NCI-H226 (cell line): ENCODE results near the gene ONECUT2.

Experiments used
- DNase-seq: peaks from one replicate; pipeline ENCODE4 v3.0.0-alpha.2; 2015

Gene ONECUT2

DNA sequence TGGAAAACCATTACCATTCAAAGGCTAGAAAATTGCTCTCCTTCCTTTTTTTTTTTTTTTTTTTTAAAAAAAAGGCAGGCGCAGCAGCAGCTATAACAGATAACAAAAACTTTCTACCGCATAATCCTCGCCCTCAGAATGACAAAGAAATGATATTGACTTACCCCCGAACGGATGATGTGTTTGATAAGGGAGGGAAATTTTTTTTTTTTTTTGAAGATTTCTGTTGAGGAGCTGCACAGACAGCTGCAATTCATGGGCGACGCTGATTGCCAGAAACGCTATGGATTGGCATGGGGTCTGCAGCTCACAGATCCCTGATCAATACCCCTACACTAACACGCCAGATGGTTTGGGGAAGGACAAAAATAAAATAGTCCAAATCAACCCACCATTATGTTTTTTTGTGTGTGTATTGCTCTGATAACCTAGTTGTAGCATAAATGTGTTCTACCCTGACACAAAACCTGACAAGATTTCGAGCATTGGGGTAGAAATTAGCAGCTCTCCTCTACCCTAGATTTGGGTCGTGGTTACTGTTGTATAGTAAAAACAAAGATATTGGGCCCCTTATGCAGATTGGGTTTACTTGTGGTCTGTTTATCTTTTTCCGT is 3.6 kb upstream of the ONECUT2 start:
- no peak for DNase-seq

DNA sequence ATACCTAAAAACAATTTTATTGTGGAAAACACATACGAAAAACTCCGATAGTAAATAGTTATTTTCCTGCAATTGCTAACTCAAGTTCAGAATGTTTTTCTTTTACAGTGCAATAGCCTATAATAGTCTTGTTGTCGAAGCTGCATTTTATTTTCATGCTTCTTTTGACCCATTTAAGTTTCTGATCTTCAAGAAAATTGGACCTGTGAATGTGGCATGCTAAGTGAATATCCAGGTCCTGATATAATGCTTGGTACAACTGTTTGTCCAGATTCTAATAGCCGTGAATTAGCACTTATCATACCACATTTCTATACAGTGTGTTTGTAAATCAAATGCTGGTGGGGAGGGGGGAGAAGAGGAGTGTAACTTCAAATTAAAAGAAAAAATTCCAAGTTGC is 3.0 kb upstream of the ONECUT2 start:
- DNase-seq, result no peak

DNA sequence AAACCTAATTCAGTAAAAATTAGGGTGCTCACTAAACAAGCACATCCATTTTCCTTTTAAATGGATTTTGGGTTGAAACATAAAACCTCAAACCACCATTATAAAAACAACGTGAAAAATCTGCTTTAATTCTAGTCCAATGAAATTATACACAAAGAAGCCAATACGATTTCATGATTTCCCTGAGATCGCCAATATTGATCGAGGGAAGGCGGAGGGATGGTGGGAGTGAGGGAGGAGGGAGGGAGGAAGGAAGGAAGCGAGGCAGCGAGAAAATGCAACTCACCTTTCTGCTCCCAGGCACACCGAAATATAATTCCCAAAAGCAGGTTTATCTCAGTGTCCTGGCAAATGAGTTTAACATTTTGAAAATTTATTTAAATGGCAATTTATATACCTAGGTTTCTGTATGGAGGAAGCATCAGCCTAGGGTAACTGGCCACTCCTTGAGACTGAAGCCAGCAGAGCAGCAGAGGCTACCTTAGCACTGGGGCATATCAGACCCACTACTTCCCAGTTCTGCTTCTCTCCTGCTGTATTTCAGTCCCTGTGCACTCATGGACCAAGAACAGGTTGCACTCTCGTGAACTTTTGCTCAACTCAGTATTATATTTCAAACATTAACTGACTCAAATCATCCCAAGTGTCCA is 2.3 kb upstream of the ONECUT2 start:
- no peak for DNase-seq

DNA sequence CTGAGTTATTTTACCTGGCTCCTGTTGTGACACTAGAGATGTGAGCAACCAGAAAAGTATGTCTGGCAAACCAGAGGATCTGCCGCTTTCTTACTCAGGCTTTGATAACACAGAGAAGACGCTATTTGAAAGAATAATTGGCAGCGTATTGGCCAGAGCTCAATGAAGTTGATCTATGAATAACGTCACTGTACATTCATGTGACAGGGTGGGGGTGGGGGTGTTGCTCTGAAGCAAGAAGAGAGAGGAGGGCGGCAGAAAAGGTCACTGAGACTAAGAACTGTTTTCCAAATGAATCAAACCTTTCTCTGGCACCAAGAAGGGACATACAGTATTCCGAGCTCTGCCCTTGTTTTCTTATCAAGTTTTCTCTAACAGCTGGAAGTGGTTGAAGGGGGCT is 1.7 kb upstream of the ONECUT2 start:
- no peak for DNase-seq

DNA sequence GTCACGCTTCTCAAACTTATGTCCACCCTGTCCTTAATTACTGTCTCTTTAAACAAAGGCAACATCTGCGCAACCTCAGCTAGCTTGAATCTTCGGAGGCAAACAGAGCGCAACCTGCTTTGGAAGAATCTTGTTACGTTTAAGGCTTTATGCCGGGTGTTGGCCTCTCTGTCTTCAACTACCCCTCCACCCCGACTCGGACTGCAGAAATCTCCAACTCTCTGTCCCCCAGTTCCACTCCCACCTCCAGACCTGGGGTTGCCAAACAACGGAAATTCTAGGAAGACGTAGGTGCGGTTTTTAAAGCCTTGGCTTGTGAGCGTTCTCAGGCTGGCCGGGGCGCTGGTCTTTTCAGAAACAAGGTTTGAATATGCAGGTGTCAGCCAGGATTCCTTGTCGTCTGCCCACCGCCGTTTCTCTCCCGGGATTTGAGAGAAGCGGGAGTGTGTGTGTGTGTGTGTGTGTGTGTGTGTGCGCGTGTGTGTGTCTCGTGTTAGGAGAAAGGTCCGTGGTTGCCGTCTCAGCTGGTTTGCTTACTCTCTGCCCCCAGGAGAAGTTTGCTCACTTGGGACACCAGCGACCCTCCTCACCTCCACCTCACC is 1.1 kb upstream of the ONECUT2 start:
- no peak for DNase-seq

DNA sequence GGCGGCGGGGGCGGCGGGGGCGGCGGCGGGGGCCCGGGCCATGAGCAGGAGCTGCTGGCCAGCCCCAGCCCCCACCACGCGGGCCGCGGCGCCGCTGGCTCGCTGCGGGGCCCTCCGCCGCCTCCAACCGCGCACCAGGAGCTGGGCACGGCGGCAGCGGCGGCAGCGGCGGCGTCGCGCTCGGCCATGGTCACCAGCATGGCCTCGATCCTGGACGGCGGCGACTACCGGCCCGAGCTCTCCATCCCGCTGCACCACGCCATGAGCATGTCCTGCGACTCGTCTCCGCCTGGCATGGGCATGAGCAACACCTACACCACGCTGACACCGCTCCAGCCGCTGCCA is 644 bp downstream of the ONECUT2 start:
- DNase-seq, result no peak

DNA sequence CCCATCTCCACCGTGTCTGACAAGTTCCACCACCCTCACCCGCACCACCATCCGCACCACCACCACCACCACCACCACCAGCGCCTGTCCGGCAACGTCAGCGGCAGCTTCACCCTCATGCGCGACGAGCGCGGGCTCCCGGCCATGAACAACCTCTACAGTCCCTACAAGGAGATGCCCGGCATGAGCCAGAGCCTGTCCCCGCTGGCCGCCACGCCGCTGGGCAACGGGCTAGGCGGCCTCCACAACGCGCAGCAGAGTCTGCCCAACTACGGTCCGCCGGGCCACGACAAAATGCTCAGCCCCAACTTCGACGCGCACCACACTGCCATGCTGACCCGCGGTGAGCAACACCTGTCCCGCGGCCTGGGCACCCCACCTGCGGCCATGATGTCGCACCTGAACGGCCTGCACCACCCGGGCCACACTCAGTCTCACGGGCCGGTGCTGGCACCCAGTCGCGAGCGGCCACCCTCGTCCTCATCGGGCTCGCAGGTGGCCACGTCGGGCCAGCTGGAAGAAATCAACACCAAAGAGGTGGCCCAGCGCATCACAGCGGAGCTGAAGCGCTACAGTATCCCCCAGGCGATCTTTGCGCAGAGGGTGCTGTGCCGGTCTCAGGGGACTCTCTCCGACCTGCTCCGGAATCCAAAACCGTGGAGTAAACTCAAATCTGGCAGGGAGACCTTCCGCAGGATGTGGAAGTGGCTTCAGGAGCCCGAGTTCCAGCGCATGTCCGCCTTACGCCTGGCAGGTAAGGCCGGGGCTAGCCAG is 1.2 kb downstream of the ONECUT2 start:
- no peak for DNase-seq

DNA sequence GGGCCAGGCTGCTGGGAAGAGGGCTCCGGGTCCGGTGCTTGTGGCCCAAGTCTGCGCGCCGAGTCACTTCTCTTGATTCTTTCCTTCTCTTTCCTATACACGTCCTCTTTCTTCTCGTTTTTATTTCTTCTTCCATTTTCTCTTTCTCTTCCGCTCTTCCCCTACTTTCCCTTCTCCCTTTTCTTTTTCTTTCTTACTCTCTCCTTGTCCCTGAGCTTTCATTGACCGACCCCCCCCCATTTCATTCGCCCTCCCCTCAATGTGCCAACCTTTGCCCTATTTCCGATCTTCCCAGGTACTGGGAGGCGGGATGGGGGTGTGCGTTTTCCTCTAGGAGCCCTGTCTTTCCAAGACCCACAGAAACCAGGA is 1.8 kb downstream of the ONECUT2 start:
- DNase-seq, result no peak

DNA sequence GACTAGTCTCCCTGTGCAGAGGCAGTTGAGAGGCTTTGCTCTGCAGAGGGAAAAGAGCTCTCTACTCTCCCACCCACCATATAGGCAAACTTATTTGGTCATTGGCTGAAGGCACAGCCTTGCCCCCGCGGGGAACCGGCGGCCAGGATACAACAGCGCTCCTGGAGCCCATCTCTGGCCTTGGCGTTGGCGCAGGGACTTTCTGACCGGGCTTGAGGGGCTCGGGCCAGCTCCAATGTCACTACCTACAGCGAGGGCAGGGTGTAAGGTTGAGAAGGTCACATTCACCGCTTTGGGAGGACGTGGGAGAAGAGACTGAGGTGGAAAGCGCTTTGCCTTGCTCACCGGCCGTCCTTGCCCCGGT is 2.2 kb downstream of the ONECUT2 start:
- no peak for DNase-seq

DNA sequence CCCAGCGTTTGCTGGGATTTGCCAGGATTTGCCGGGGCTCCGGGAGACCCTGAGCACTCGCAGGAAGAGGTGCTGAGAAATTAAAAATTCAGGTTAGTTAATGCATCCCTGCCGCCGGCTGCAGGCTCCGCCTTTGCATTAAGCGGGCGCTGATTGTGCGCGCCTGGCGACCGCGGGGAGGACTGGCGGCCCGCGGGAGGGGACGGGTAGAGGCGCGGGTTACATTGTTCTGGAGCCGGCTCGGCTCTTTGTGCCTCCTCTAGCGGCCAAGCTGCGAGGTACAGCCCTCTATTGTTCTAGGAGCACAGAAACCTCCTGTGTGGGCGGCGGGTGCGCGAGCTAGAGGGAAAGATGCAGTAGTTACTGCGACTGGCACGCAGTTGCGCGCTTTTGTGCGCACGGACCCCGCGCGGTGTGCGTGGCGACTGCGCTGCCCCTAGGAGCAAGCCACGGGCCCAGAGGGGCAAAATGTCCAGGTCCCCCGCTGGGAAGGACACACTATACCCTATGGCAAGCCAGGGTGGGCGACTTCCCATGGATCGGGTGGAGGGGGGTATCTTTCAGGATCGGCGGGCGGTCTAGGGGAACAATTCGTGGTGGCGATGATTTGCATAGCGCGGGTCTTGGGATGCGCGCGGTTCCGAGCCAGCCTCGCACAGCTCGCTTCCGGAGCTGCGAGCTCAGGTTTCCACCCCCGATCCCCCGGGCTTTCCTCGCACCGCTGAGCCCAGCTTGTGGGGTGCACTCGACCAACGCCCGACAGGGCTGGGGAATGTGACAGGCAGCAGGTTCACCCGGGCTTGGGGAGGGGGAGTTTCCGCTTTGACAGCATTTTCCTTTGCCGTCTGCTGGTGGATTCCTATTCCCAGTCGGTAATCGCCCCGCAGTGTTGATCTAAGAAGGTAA is 2.8 kb downstream of the ONECUT2 start:
- peak; percentile 7 for DNase-seq

DNA sequence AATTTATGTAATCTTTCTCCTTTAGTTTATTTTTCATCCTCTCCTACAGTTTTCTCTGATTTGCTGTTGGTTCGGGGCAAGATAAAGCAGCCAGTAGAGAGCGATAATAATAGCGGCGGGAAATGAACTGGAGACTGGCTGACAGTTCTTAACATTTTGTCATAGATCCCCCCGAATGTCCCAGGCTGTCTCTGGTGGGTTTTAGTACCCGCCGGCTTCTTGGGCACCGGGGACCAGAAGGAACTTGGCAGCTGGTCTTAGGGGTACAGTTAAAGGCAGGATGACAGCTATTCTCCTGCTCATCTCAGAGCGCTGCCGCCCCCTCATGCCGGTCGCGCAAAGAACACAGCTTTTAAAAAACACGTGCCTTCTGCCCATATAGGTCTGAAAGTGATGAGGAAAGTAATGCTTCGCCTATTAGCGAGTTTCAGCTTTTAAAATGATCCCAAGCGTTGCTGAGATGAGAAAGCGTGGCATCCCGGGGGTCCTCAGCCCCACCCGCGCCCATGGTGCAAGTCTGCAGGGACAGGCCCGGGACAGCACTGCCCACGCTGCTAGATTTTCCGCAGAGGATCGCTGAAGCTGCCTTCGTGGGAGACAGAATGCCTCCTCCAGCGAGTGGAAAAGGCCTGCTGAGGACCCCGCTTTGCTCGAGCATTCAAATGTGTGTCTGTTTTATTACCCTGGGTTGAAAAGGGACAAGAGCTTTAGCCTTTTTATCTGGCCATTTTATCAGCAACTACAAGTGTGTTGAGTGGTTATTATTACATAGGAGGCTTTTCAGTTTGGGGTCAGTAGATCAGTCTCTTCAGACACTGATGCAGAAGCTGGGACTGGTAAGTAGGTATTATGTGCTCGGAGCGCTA is 3.8 kb downstream of the ONECUT2 start:
- no peak for DNase-seq

DNA sequence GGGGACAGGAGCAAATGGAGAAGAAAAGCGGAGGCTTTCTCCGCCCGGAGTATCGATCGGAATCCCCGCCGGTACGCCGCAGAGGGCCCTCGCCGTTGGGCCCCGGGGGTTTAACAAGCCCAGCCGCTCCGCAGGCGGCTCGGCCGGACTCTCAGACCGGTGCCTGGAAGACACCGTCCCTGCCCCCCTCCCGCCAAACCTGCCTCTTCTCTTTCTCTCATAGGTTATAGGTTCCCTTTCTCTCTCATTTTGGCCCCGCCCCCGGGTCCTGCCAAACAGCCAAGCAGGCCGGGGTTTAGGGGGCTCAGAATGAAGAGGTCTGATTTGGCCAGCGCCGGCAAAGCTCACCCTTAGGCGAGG is 4.4 kb downstream of the ONECUT2 start:
- no peak for DNase-seq

DNA sequence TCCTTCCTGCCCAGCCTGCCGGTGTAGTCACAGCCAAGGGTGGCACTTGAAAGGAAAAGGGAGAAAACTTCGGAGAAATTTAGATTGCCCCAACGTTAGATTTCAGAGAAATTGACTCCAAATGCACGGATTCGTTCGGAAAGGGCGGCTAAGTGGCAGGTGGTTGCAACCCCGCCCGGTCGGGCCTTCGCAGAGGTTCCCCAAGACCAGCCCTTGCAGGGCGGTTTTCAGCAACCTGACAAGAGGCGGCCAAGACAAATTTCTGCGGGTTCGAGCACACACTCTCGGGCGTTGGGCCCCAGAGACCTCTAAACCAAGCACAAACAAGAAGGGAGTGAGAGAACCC is 4.8 kb downstream of the ONECUT2 start:
- DNase-seq, result no peak

DNA sequence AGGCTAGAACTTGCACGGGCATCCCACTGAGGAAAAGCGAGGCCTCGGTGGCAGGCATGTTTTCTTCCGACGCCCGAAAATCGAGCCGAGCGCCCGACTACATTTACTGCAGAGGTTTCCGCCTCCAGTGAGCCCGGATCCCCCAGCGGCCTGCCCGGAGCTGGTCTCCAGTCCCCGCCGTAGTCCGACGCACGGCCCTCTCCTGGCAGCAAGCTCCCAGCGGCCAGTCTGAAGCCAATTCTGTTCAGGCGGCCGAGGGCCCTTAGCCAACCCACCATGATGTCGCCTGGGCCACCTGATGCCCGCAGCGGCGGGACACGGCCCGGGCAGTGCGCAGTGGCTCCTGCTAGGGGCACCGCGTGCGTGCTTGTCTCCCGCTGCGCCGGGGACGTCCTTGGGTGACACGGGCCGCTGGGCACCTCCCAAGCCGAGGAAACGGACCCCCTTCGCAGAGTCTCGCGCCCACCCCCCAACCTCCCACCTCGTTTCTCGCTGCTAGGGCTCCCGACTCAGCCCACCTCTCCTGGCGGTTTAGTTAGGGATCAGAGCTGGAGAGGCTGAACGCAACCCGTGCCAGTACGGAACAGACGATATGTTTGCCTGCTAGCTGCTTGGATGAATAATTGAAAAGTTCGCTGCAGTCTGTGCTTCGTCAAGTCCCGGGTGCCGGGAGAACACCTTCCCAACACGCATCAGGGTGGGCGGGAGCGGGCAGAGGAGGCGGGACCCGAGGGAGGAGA is 5.3 kb downstream of the ONECUT2 start:
- DNase-seq, result no peak

DNA sequence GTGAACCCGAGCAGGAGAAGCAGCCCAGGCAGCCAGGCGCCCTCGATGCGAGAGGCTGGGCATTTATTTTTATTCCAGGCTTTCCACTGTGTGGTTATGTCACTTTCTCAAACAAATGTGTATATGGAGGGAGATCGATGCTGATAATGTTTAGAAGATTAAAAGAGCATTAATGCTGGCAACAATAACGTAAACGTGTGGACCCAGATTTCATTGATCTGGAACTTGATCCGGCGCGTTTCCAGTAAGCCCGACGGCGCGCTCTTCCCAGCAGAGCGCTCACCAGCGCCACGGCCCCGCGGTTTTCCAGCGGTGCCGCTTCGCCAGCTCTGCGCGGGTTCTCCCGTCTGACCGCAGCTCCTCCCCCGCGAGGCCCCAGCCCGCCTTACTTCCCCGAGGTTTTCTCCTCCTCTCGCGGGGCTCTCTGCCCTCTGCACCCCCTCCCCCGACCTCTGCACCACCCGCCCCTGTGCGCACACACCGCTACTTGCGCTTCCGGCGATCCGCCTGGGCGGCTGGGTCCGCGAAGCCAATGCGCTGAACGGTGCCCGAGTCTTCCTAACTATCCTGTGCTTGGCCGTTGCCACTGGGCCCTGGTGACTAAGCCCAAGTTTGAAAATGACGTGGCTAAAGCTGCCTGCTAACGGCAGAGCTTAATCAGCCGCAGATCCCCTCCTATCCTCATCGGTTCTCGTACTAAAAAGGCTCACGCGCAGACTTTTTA is 6.1 kb downstream of the ONECUT2 start:
- no peak for DNase-seq

DNA sequence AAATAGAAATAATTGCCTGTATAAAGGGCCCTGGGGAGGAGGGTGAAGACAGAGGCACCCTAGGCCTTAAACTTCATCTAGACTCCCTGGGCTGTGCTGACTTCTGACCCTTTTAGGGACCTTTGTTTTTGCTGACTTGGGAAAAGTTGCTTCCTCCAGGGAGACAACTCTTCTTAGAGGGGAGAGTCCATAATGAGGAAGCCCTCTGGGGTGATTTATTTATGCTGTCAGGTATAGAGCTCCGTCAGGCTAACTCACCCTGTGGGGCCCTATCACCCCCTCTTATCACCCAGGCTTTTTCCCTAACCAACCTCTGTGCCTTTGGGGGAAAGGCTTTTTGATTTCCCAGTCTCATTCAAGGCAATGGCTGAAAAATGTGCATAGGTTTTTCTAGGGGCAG is 8.1 kb downstream of the ONECUT2 start:
- DNase-seq, result no peak

DNA sequence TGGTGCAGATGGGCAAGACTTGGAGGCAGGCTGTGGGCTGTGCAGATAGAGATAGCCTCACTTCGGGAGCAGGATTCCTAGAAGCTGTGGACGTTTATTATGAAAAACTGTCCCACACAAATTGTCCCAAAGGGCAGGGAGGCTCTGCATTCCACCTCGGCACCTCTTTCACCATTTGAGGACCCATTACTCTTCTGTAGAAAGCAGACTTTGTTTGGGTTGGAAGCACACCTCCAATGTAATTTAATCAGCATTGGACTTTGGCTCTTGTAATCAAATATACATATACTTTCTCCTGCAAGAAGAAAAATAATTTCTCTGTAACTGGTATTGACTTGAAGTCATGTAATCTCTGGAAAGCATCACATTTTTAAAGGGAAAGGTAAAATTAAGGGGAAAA is 8.5 kb downstream of the ONECUT2 start:
- DNase-seq, result no peak

DNA sequence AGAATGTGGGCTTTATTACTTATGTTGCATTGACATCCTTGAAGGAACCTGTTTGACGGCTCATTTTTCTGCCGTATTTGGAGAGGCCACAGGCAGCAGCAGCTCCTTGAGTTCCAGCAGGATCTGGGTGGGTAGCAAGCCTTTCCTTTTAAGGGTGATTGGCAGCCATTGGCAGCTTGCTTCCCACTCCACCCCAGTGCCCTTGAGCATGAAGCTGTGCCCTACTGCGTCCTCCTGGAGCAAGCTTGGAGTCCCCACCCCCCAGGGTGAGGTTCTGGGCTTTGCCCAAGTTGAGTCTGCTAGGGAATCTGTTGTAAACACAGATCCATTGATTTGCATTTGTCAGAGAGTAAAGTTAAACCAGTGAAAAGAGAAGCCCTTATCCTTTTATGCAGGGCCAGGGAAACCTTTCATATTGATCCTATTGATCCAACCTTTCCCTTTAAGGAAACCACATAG is 9.2 kb downstream of the ONECUT2 start:
- DNase-seq, result no peak

DNA sequence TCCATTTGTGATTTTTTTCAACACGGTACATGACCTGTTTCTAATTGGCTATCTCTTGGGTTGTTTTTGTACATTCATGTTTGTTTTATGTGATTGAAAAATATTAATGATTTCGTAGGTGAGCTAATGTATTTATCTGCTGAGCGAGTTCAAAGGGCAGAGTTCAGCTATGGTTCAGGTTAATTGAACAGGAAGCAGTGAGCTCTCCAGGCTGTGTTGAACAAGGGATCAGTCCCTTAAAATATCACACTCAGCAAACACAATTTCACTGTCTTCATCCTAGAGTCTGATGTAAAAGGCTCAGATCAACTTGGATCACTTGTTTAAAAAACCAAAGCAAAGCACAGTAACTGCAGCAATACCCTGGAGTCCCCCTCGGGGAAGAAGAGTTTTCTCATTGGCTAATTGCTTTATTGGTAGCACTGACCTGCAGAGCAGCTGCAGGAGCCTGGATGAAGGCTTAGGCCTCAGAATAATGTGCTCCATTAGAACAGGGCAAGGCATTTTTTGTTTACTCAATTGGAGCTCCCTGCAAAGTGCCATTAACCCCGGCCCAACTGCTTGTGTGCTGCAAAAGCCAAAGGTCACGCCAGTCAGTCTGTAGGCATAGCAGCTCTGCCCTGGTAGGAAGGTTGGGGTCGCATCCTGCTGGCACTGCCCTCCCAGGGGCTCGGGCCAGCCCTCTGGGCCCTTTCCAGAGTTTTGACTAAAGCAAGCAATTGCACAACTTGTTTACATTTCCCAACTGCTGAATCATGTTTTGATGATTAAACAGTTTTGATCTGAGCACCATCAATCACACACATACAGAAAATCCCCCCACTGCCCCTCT is 10.5 kb downstream of the ONECUT2 start:
- no peak for DNase-seq

DNA sequence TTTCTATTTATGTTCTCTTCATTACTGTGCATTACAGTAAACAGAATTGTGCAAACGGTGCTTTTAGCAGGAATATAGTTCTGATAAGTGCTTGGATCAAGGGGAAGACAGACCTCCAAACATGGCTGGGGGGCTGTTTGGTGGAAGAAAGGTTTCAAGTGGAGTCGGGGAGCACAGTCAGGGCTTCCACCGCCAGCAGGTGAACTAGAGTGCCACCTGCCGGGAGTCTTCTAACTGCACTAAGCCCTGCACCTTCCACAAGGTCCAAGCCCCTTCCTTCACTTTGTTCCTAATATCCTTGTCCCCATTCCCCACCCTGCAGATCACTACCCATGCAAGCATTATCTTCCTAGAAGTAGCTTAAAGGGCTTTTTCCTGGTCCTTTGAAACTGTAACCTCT is 11.1 kb downstream of the ONECUT2 start:
- DNase-seq, result no peak
